GM12891 (cell line): ENCODE measurements around the gene ME3.

Source experiments
- POLR2A ChIP-seq: IDR thresholded peaks from 2 replicates; pipeline ENCODE4 v1.6.1; 2011; ENCODE audit warnings: low read depth, low read length, control low read depth
- POLR2AphosphoS5 ChIP-seq: IDR thresholded peaks from 2 replicates; pipeline ENCODE4 v1.6.1; 2011; ENCODE audit warnings: low read depth, low read length, control low read depth
- SPI1 ChIP-seq: IDR thresholded peaks from 2 replicates; pipeline ENCODE4 v1.6.1; 2011; ENCODE audit warnings: low read depth, low read length, control low read depth
- TAF1 ChIP-seq: IDR thresholded peaks from 2 replicates; pipeline ENCODE4 v1.6.1; 2011; ENCODE audit warnings: low read depth, low read length, control low read depth

DNA sequence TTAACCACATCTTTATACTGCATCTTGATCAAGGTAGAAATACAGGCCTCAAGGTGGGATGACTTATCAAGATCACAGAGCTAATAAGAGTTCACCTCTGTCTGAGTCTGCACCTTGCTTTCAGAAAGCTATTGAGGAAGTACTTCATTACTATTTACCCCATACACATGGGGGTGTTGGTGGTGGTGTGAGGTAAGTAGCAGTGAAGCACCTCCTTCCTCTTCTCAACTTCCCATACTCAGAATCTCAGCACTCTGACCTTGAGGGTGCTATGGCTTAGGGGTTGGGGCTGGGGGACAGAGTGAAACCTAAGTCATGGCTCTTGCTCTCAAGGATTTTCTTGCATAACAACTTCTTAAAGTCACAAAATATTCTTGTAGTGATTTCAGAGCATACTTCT is 56.9 kb downstream of the ME3 start:
- TF ChIP-seq POLR2A (no peak), SPI1 (no peak), POLR2AphosphoS5 (no peak), TAF1 (no peak)
